Measurements from ENCODE around the gene IGSF8. TPM values are rescaled to one million over a fixed set of nuclear protein-coding genes. Genes with fewer than 3 reads are reported as not detected.

IGSF8 gene
- polyA plus RNA-seq, 1 of the 3 experiments (the other 2 are of a cell fraction), result 67.9 TPM

GRCh38 chr1:160070243-160071163, 27.9 kb downstream of the IGSF8 start:
- no peaks in the 10 kb centered on the region for H3K9me3 ChIP-seq
- peak overlapping the region; percentile 91 for H3K4me2 ChIP-seq
- H3K36me3 ChIP-seq (replicated peaks in 1 of 2; ENCODE audit: control insufficient read depth in 1 of 2, insufficient read depth in 2 of 2, low read length in 1 of 2), result no peaks in the 10 kb centered on the region
- no peak for TF ChIP-seq REST (IDR thresholded peaks at IDR 0.05; ENCODE audit: low read depth, low read length)
- TF ChIP-seq MAX (IDR thresholded peaks at IDR 0.05; ENCODE audit: low read depth), result no peak
- TF ChIP-seq GATA2 (CRISPR knock-in tag; IDR thresholded peaks at IDR 0.05), result peak; percentile 26; the same call in 1 of the 2 replicates
- no peak for TF ChIP-seq RCOR1 (IDR thresholded peaks at IDR 0.05; ENCODE audit: low read length)
- H3K4me3 ChIP-seq (ENCODE audit: low read depth in 2 of 2, low read length in 1 of 2), result peak overlapping the region; percentile 52 to 68
- no peaks in the 10 kb centered on the region for H4K20me1 ChIP-seq (ENCODE audit: insufficient read depth)
- no peaks in the 10 kb centered on the region for H3K9me2 ChIP-seq
- H3K4me1 ChIP-seq (ENCODE audit: control insufficient read depth in 1 of 2, insufficient read depth in 2 of 2, low read depth in 1 of 2, low read length in 1 of 2), result peaks cover 0 to 9% of the 10 kb centered on the region in 2 experiments; a peak in 1 of 4 replicates
- peak overlapping the region; percentile 86 for H2AFZ ChIP-seq (ENCODE audit: low read depth)
- H3K27ac ChIP-seq (ENCODE audit: low read depth in 2 of 2, low read length in 1 of 2), result no peak overlapping the region
- no peak overlapping the region for H3K9ac ChIP-seq
- DNase-seq, result peak; percentile 97
- H3K27me3 ChIP-seq (ENCODE audit: insufficient read depth), result peaks cover 31% of the 10 kb centered on the region
- POLR2A ChIA-PET, result interaction anchor here (0.5 to 1.1 kb wide), 3 partner anchors 18 to 138 kb away, joined by 3 read pairs; partner anchors contain the start of gene IGSF8
- no peaks in the 10 kb centered on the region for H3K79me2 ChIP-seq (ENCODE audit: insufficient read depth)
- 9% methylated on average over 40 of the region's 46 CpGs for WGBS (ENCODE audit: low lambda C conversion rate)
- H3F3A ChIP-seq (replicated peaks; ENCODE audit: insufficient read depth), result no peaks in the 10 kb centered on the region
- CTCF ChIA-PET, result interaction anchor here (0.6 to 14.2 kb wide), 8 partner anchors 8 to 182 kb away, joined by 3 to 163 read pairs (median 4); no protein-coding TSS in a partner anchor

GRCh38 chr1:160069460-160070231, 28.8 kb downstream of the IGSF8 start, which contains the start of gene KCNJ10:
KCNJ10 (minus strand) TSS chr1:160070160; CDS start chr1:160042532, 27,628 bp downstream.
- DNase-seq, result no peak
- Histone ChIP-seq H3K27ac (ENCODE audit: low read depth in 2 of 2, low read length in 1 of 2) (no peak within 1 kb of the TSS), H3K9ac (no peak within 1 kb of the TSS), H3K9me3 (no peaks in the 10 kb centered on the region), H3K79me2 (ENCODE audit: insufficient read depth) (no peaks in the 10 kb centered on the region), H3K9me2 (no peaks in the 10 kb centered on the region), H3F3A (replicated peaks; ENCODE audit: insufficient read depth) (no peaks in the 10 kb centered on the region), H2AFZ (ENCODE audit: low read depth) (peak within 1 kb of the TSS; percentile 86), H4K20me1 (ENCODE audit: insufficient read depth) (no peaks in the 10 kb centered on the region), H3K4me3 (ENCODE audit: low read depth in 2 of 2, low read length in 1 of 2) (peak within 1 kb of the TSS; percentile 52 to 68), H3K27me3 (ENCODE audit: insufficient read depth) (peaks cover 34% of the 10 kb centered on the region), H3K4me1 (ENCODE audit: control insufficient read depth in 1 of 2, insufficient read depth in 2 of 2, low read depth in 1 of 2, low read length in 1 of 2) (peaks cover 0 to 9% of the 10 kb centered on the region in 2 experiments; a peak in 1 of 4 replicates), H3K36me3 (replicated peaks in 1 of 2; ENCODE audit: control insufficient read depth in 1 of 2, insufficient read depth in 2 of 2, low read length in 1 of 2) (no peaks in the 10 kb centered on the region), H3K4me2 (peak within 1 kb of the TSS; percentile 91)
- CTCF ChIA-PET, result interaction anchor here (0.6 to 14.2 kb wide), 7 partner anchors 9 to 183 kb away, joined by 3 to 163 read pairs (median 6); no protein-coding TSS in a partner anchor
- TF ChIP-seq RXRA (IDR thresholded peaks at IDR 0.05; ENCODE audit: borderline replicate concordance, low read depth) (no peak), GATA2 (CRISPR knock-in tag; IDR thresholded peaks at IDR 0.05) (no peak), SIN3A (IDR thresholded peaks at IDR 0.05; ENCODE audit: borderline replicate concordance, low read depth, low read length) (no peak), SMC3 (IDR thresholded peaks at IDR 0.05; ENCODE audit: low read depth, low read length) (no peak), GABPA (IDR thresholded peaks at IDR 0.05; ENCODE audit: low read depth) (no peak), MEF2A (IDR thresholded peaks at IDR 0.05; ENCODE audit: borderline replicate concordance, low read depth) (no peak), FOXJ3 (CRISPR knock-in tag; IDR thresholded peaks at IDR 0.05) (no peak), YY1 (IDR thresholded peaks at IDR 0.05; ENCODE audit: low read depth) (no peak), ELF1 (IDR thresholded peaks at IDR 0.05) (no peak), FOSL2 (IDR thresholded peaks at IDR 0.05; ENCODE audit: borderline replicate concordance, low read depth) (no peak), NRF1 (IDR thresholded peaks at IDR 0.05; ENCODE audit: low read depth, low read length) (no peak)
- WGBS (ENCODE audit: low lambda C conversion rate), result 11% methylated on average over 25 of the region's 32 CpGs
- POLR2A ChIA-PET, result interaction anchor here (0.5 to 1.1 kb wide), 3 partner anchors 17 to 139 kb away, joined by 3 read pairs; partner anchors contain the start of gene IGSF8

Data from SK-N-SH (cell line).